Kidney (tissue), 14 donors: ENCODE results near the gene AGAP9. TPM values are rescaled to one million over a fixed set of nuclear protein-coding genes. Genes with fewer than 3 reads are reported as not detected.
"Not testable (repeated sequence)": the region's sequence is repeated elsewhere in the genome, so short reads cannot be mapped to it uniquely, and the experiment has no call there.

Experiments
- DNase-seq, 5 donors: peaks; one replicate each; pipeline ENCODE4 v3.0.0-alpha.2; 2013 to 2020
- FAIRE-seq: peaks from 2 replicates; lab custom pipeline; 2012; peaks lifted over from hg19 to GRCh38; lab: Jason Lieb, UNC
- H3K27ac ChIP-seq, 2 donors: one replicate each; pipeline ENCODE4 v1.7.0; 2013; ENCODE audit warnings: low read depth in 2 of 2, low read length in 2 of 2, inconsistent platforms in 1 of 2
- H3K27me3 ChIP-seq: one replicate; pipeline ENCODE4 v1.7.1; 2013; ENCODE audit warnings: low read length, inconsistent platforms; ENCODE audit not compliant: control insufficient read depth, insufficient read depth
- H3K36me3 ChIP-seq, 3 donors: one replicate each; pipeline versions ENCODE4 v1.7.0 to v1.7.1; 2013; ENCODE audit warnings: low read length in 3 of 3, control low read depth in 1 of 3, inconsistent platforms in 1 of 3; ENCODE audit not compliant: insufficient read depth in 3 of 3, control insufficient read depth in 2 of 3
- H3K4me1 ChIP-seq, 3 donors: one replicate each; pipeline versions ENCODE4 v1.7.0 to v1.7.1; 2013; ENCODE audit warnings: low read length in 3 of 3, inconsistent platforms in 1 of 3, low read depth in 1 of 3; ENCODE audit not compliant: control insufficient read depth in 2 of 3, insufficient read depth in 2 of 3
- H3K4me3 ChIP-seq, 3 donors: one replicate each; pipeline versions ENCODE4 v1.7.0 to v1.8.1; 2013; ENCODE audit warnings: low read length in 3 of 3, control low read depth in 1 of 3, inconsistent platforms in 1 of 3
- H3K9ac ChIP-seq, 3 donors: one replicate each; pipeline versions ENCODE4 v1.7.0 to v1.7.1; 2013; ENCODE audit warnings: low read length in 3 of 3, control low read depth in 1 of 3, inconsistent platforms in 1 of 3
- H3K9me3 ChIP-seq, 3 donors: one replicate each; pipeline versions ENCODE4 v1.7.0 to v1.7.1; 2013; ENCODE audit warnings: low read length in 3 of 3, control low read depth in 1 of 3, inconsistent platforms in 1 of 3; ENCODE audit not compliant: control insufficient read depth in 2 of 3, insufficient read depth in 1 of 3
- intact Hi-C: fragments of 100-400 bp; cut with DNase I; formaldehyde crosslinking; loops from one replicate; pipeline ENCODE4 v1.11.1; 2022
- polyA plus RNA-seq: library from polyadenylated mRNA; stranded (reverse); fragments of 350-450 nt; fragmentation: Illumina TruSeq; extraction: RNeasy Lipid Tissue Mini Kit (QIAGEN cat#74804); gene quantifications from one replicate; pipeline ENCODE4 v1.2.3, GENCODE V29; 2014; ENCODE audit warnings: low read depth, low replicate concordance; ENCODE audit not compliant: insufficient read depth
- total RNA-seq: library from RNA; stranded (reverse); fragmentation: NEBNext Ultra II Directional; extraction: Animal tissue kit (Norgen Biotek cat#: 25700); gene quantifications from one replicate; pipeline ENCODE4 v1.2.1, GENCODE V29; 2021
- TF ChIP-seq, protein P1 (sequence below): IDR thresholded peaks from 3 replicates; pipeline ENCODE4 v1.5.1; 2012; ENCODE audit warnings: mild to moderate bottlenecking, moderate library complexity, borderline replicate concordance; ENCODE audit not compliant: insufficient read depth; ENCODE audit errors: extremely low read depth
- donor health status: control.
- donor health status: control.
- donor health status: control.
- donor health status: control.
- donor health status: control.
- donor health status: DM: yes; HTN: yes; CAD: no.
- donor health status: Normal renal cell carcinoma (clear cell type).

The AGAP9 gene
- total and polyA plus RNA-seq, 2 donors from 2014 or later: 9.1 to 10.3 TPM

DNA sequence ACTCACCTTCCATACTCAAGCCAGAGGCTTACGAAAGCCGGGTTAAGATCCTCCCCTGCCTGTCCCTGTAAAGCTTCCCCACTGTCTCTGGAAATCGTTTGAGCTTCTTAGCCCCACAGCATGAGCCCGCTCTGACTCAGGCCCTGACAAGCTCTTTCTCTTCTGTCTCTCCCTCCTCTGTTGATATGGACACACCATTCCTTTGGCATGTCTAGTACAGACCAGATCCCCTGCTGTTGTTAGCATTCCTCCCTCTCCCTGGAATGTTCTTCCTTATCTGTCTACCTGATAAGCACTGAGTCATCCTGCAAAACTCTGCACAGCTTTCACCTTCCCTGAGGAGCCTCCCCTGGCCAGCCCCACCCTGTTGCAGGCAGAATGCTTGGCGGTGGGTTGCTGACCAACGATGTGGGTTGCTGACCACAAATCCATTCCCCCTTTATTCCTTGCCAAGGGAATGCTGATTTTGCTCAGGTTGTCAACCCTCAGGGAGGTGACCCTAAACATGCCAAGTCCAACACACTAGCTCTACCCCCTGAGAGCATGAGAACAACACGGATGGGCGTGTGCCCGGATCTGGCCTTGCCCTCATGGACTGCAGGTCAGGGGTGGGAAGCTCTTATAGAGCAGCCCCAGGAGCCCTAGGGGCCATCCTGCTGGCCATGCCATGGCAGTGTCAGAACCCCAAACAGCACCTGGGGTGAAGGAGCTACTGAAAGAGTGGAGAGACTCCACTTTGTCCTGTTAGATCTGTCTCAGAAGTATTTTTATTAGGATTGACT, 60.7 kb downstream of the AGAP9 start:
- H3K27ac ChIP-seq, H3K9me3 ChIP-seq, intact Hi-C loops, H3K4me3 ChIP-seq, H3K4me1 ChIP-seq, H3K36me3 ChIP-seq, H3K27me3 ChIP-seq, DNase-seq, FAIRE-seq, H3K9ac ChIP-seq: not testable (repeated sequence)

DNA sequence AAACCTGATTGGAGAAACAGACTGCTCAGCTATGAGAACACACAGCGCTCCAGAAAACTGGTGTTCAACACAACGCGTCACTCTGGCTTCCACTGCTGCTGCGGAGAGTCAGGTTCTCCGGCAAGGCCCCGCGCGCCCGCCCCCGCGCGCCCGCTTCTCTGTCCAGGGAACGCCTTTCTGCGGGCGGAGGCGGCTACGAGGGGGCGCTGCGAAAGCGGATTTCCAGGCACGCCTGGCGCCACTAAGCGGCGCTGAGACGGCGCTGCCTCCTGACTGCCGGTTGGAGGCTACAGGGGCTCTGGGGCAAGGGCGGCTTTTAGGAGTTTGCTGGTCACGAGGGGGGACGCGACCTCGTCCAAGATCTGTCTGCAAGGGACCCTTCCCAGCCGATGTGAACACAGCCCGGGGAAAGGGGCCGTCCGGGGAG, 62.2 kb downstream of the AGAP9 start:
- DNase-seq: peak; percentile 67 to 81 (median 72)
- H3K27ac ChIP-seq, H3K27me3 ChIP-seq, H3K4me1 ChIP-seq, intact Hi-C loops, FAIRE-seq, H3K4me3 ChIP-seq, H3K9ac ChIP-seq, H3K9me3 ChIP-seq, H3K36me3 ChIP-seq: not testable (repeated sequence)

- no peak for FAIRE-seq
- no peaks in the 10 kb centered on the region for H3K4me1 ChIP-seq
- H3K9me3 ChIP-seq: no peaks in the 10 kb centered on the region
- TF ChIP-seq, protein P1, sequence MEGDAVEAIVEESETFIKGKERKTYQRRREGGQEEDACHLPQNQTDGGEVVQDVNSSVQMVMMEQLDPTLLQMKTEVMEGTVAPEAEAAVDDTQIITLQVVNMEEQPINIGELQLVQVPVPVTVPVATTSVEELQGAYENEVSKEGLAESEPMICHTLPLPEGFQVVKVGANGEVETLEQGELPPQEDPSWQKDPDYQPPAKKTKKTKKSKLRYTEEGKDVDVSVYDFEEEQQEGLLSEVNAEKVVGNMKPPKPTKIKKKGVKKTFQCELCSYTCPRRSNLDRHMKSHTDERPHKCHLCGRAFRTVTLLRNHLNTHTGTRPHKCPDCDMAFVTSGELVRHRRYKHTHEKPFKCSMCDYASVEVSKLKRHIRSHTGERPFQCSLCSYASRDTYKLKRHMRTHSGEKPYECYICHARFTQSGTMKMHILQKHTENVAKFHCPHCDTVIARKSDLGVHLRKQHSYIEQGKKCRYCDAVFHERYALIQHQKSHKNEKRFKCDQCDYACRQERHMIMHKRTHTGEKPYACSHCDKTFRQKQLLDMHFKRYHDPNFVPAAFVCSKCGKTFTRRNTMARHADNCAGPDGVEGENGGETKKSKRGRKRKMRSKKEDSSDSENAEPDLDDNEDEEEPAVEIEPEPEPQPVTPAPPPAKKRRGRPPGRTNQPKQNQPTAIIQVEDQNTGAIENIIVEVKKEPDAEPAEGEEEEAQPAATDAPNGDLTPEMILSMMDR: no peak
- no peak overlapping the region for H3K27ac ChIP-seq
- H3K27me3 ChIP-seq: no peaks in the 10 kb centered on the region
- no peak overlapping the region for H3K4me3 ChIP-seq
- no peaks in the 10 kb centered on the region for H3K36me3 ChIP-seq
- no peak for DNase-seq
- intact Hi-C loops: no loop called here
- H3K9ac ChIP-seq: no peak overlapping the region
Measured at GRCh38 chr10:47458466-47459154, 64.8 kb downstream of the AGAP9 start.

GRCh38 chr10:47457826-47458225, 65.6 kb downstream of the AGAP9 start:
- H3K27me3 ChIP-seq: no peaks in the 10 kb centered on the region
- TF ChIP-seq, protein P1: no peak
- H3K9me3 ChIP-seq: no peaks in the 10 kb centered on the region
- FAIRE-seq (no peak), DNase-seq (peak in 1 of 5 donors; percentile 33)
- H3K36me3 ChIP-seq: no peaks in the 10 kb centered on the region
- no peak overlapping the region for H3K4me3 ChIP-seq
- H3K9ac ChIP-seq: no peak overlapping the region
- peaks cover 0 to 2% (median 0%) of the 10 kb centered on the region in 3 donors for H3K4me1 ChIP-seq
- H3K27ac ChIP-seq: no peak overlapping the region
- intact Hi-C loops: no loop called here
